GM18858 (cell line): Measurements from ENCODE around the gene CIC.

Experiments
- ATAC-seq: cut with Tn5 transposase; IDR thresholded peaks from one replicate; pipeline ENCODE4 v1.9.1; 2021; ENCODE audit not compliant: unreplicated experiment

Gene CIC

DNA sequence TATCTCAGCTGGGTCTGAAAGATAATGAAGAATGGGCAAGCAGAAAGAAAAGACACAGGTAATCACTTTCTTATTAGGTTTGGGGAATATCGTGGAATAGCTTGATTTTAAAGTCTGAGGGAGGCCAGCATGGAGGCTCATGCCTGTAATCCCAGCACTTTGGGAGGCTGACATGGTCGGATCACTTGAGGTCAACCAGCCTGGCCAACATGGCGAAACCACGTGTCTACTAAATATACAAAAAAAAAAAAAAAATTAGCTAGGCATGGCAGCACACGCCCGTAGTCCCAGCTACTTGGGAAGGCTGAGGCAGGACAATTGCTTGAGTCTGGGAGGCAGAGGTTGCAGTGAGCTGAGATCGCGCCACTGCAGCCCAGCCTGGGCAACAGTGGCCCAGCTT is 34.8 kb downstream of the CIC start:
- ATAC-seq: no peak

DNA sequence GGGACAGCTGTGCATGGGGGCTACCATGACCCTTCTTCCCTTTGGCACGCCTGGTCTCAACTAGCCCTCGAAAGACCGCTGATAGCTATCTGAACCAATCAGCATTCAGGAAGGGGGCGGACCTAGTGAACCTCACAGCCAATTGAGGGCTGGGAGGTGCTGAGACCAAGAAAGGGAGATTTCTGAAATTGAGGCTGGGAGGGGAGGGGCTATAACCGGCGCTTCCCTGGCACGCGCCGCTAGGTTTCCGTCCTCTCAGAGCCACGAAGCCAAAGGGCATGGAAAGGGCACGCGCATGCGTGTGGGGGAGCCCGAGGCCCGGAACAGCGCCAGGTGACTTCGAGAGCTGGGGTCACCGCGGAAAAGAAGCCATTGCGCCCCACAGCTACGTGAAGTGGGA is 37.6 kb downstream of the CIC start:
- ATAC-seq: no peak

DNA sequence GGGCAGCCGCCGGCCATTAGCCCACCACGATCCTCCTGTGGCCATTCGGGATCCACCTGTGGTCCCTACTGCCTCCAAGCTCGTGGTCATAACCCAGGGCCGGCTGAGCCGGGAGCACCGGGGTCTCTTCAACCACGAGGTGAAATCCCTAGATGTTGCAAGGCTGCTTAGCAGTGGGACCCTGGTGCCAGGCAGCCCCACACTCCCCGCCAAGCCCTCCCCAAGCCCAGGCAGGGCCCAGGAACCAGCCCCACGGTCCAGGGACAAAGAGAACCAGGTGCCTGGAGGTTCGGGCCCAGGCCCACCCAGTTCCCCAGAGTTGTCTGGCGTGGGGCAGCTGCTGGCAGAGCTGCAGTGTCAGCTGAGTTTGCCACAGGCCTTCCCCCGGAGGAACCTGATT is 40.6 kb downstream of the CIC start:
- ATAC-seq: no peak

DNA sequence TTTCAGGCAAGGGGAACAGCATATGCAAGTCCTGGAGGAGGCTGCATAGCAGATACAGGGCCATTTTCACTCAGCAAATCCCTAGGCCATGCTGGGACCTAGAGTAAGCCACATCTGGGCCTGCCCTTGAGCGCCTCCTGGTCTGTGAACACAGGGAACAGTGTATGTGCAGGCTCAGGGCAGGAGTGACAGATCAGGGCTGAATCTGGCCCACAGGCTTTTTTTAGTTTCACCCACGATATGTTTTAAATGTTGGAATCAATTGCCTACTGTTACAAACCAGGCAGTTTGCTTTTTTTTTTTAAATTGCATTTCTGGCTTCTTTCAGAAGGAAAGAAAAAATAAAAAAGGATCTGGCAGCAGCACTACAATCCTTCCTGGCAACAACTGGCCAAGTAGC is 42.6 kb downstream of the CIC start:
- ATAC-seq: no peak

GRCh38 chr19:42312370-42312769 is 43.3 kb downstream of the CIC start:
- no peak for ATAC-seq

GRCh38 chr19:42313096-42313839 is 44.2 kb downstream of the CIC start, which contains the start of gene TMEM145:
Gene TMEM145 (plus strand): TSS chr19:42313309. CDS start chr19:42313377, 68 bp downstream.
- no peak for ATAC-seq

- no peak for ATAC-seq
These were observed 45.0 kb downstream of the CIC start for GRCh38 chr19:42313840-42314755.

DNA sequence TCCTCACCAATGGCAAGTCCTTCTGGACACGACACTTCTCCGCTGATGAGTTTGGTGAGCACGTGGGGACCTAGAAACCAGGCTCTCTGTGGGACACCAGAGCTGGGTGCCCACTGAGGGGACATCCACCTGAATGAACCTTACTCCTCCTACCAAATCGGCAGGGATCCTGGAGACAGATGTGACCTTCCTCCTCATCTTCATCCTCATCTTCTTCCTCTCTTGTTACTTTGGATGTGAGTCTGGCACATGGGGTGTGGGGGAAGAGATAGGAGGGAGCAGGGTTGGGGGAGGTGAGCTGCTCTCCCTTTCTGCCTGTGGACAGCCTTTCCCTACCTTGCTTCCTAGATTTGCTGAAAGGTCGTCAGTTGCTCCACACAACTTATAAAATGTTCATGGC is 46.0 kb downstream of the CIC start:
- no peak for ATAC-seq

DNA sequence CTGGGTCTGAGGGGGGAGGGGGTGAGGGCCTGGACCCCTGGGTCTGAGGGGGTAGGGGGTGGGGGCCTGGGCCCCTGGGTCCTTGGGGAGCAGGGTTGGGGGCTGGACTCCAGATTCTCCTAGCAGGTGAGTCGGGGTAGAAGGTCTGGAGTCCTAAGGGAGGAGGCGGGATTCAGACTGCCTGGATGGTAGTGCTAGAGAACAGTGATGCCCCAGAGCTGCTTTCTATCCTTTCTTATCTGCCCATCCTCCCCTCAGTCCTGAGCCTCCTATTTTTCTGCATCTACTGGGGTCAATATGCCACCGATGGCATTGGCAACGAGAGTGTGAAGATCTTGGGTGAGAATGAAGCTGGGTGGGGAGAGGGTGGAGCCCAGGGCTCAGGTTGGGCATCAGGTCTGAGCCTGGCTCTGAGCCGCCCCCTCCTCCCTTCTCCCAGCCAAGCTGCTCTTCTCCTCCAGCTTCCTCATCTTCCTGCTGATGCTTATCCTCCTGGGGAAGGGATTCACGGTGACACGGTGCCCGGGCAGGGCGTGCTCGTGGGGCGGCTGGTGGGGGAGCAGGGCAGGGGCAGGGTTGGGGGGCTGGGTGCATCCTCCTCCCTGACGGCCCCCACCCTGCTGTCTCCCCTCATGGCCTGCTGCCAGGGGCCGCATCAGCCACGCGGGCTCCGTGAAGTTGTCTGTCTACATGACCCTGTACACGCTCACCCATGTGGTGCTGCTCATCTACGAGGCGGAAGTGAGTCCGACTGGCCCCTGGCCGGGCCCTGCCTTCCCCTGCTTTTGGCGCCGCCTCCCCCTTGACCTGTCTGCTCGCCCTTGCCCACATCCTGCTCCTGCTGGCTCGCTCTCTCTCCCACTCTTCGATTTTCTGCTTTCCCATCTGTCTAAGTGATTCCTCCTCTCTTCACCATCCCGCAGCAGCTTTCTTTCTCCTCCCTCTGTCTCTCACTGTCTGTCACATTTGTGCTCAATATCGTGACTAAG is 47.5 kb downstream of the CIC start:
- ATAC-seq: no peak

GRCh38 chr19:42317535-42317934 is 48.5 kb downstream of the CIC start:
- no peak for ATAC-seq

DNA sequence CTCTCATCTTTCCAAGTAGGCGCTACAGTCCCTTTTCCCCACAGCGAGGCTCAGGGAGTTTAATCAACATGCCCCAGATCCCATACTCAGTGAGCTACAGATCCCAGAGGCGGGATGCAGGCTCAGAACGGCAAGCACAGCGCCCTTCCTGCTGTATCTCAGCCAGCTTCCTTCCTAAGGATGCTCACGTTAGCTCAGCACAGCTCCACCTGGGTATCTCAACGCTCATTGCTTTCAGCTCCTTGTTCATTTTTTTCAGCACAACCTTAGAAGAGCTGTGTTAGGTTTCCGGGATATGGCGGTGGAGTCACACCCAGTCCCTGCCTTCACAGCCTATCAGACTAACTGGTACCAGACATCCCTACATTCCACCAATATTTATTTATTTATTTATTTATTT is 53.3 kb downstream of the CIC start:
- ATAC-seq: no peak

DNA sequence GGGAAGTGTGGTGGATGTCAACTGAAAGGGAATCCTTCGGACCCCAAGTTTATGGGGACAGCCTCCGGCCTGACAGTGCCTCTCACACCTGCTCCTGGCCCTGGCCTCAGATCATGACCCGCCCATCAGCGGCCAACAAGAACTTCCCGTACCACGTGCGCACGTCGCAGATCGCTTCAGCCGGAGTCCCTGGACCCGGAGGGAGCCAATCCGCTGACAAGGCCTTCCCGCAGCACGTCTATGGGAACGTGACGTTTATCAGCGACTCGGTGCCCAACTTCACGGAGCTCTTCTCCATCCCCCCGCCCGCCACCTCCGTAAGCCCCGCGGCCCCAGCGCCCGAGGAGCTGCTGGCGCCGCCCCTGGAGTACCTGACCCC is 54.4 kb downstream of the CIC start:
- no peak for ATAC-seq

DNA sequence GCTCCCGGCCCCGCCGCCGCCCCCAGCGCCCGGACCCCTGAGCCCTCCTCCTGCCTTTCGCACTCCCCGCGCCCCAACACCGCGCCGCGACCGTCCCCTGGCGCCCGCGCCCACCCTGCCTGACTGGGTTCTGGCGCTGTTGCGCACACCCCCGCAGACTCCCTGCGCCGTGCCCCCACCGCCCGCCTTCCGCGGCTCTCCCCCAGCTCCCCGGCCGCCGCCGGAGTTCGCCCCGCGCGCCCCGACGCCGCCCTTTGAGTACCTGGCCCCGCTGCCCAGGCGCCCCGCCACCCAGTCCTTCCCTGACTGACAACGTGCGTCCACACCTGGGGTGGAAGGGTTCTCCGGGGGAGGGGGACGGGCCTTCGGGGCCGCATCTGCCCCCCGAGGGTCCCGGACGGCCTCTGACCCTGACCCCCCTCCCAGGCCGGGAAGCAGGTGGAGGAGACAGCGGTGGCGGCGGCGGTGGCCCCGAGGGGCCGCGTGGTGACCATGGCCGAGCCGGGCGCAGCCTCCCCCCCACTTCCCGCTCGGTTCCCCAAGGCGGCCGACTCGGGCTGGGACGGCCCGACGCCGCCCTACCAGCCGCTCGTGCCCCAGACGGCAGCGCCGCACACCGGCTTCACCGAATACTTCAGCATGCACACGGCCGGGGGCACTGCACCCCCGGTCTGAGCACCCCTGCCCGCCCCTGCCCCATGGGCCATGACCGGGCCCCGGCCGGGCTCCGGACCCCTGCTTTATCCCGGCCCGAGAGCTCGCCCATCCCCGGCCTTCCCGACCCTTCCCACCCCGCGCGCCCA is 55.0 kb downstream of the CIC start:
- no peak for ATAC-seq

DNA sequence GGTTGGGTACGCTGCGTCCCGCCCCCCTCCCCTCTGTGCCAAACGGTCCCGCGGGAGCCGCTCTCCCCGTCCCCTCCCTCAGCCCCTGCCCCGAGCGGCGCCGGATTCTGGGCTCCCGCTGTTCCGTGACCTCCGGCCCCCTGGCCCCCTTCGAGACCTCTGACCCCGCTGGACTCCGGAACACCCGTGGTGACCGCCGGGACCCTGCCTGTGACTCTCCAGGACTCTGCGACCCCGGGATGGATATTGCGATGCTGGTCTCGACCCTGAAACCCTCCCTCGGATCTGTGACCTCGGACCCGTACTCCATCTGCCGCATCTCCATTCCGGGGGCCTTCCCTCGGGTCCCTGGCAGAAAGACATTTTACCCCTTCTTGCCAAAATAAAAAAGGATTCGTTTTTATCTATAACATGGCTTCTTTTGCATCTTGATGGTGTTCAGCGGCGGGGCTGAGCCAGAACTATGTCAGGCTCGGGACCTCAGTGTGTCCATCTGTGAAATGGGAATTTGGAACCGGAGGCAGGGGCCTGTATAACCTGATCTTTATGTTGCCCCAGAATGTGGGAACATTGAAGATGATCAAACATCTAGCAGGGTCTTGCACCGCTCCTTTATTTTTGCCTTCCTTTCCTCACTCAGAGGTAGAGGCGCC is 55.7 kb downstream of the CIC start:
- ATAC-seq: no peak

DNA sequence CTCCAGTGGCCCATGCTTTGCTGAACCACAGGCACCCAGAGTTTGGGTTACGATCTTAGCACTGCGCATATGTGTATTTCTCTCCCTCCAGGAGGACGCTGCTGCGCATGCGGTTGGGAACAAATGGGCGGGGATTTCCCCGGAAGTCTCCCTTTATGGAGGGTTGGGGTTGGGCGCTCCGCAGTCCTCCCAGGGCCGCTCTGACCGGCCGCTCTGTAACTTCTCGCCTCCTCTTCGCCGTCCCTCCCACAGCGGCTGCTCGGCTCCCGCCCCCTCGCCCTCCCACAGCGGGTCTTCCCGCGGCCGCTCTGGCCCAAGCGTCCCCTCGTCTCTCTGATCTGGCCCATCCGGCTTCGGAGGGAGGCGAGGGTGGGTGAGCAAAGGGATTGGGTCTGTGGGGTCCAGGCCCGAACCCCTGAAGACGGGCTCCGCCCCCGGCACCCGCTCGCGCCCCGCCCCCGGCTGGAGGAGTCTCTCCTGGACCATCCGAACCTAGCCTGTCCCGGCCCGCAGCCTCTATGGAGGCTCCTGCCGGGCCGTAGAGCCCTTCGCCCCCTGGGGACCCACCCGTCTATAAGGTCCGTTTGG is 56.4 kb downstream of the CIC start, which contains the start of gene MEGF8:
Gene MEGF8, plus strand, starts transcription at position 328 of the 588 bp plus-strand sequence. CDS start 609 bp downstream, outside the sequence.
- peak; percentile 85 for ATAC-seq

DNA sequence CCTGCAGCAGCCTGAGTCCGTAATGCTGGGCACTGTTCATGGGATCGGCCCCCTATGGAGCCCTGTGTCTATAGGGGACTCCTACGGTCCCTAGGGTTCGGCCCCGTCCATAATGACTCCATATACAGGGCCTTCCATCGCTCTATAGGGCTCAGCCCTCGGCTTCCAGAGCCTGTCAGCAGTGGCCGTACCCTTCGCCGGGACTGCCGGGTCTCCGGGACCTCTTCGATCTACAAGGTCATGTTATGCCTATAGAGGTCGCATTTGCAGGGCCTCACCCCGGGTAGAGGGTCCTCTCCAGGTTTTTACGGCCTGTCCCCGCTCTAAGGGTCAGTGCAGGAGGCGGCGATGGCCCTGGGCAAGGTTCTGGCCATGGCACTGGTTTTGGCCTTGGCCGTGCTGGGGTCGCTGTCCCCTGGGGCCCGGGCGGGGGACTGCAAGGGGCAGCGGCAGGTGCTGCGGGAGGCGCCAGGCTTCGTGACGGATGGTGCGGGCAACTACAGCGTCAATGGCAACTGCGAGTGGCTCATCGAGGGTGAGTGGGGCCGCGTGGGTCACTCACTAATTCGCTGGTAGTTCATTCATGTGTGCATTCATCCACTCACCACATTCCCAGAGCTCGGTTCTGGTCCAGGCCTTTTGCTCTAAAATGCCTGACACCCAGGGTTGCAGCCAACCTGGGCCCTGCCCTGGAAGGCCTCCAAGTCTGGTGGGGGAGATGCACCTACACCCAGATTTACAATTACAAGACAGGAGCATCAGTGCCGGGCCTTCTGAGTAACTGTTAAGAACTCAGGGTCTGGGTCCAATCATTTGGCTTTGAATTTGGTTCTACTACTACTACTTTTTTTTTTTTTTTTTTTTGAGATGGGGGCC is 57.1 kb downstream of the CIC start:
- no peak for ATAC-seq

- ATAC-seq: no peak
These were observed 57.9 kb downstream of the CIC start for GRCh38 chr19:42326969-42327368.

- ATAC-seq: no peak
These were observed 58.3 kb downstream of the CIC start for GRCh38 chr19:42327381-42327780.
